Right atrium auricular region (tissue), 2 donors: Measurements from ENCODE around the gene SORBS2. TPM values are rescaled to one million over a fixed set of nuclear protein-coding genes. Genes with fewer than 3 reads are reported as not detected.

ENCODE experiments used
- DNase-seq: peaks from one replicate; pipeline ENCODE4 v3.0.0-alpha.2; 2019; ENCODE audit warnings: low spot score
- H3K27ac ChIP-seq, 2 donors: fragments of 200-600 bp; sonication (generic); 1 replicate in 1 of 2; 2 replicates in 1 of 2; pipeline ENCODE4 v1.5.1; 2016 to 2019
- H3K27me3 ChIP-seq, 2 donors: fragments of 200-600 bp; sonication (generic); one replicate each; pipeline versions ENCODE4 v1.5.1 to v1.6.0; 2017 to 2019
- H3K36me3 ChIP-seq: fragments of 200-600 bp; sonication (generic); one replicate; pipeline ENCODE4 v1.5.1; 2016
- H3K4me1 ChIP-seq, 2 donors: fragments of 200-600 bp; sonication (generic); one replicate each; pipeline versions ENCODE4 v1.5.1 to v1.6.0; 2017 to 2019
- H3K4me3 ChIP-seq, 2 donors: fragments of 200-600 bp; sonication (generic); 1 replicate in 1 of 2; 2 replicates in 1 of 2; pipeline ENCODE4 v1.5.1; 2017 to 2019; ENCODE audit warnings: mild to moderate bottlenecking in 1 of 2, moderate library complexity in 1 of 2
- H3K9me3 ChIP-seq, 2 donors: fragments of 200-600 bp; sonication (generic); one replicate each; pipeline ENCODE4 v1.5.1; 2019
- total RNA-seq, 2 donors: library from RNA; depleted of rRNA; stranded (reverse); fragments of >200 nt; gene quantifications; one replicate each; pipeline ENCODE4 v1.1.0, GENCODE V29; 2016
- TF ChIP-seq, protein P1 (sequence below), 2 donors: fragments of 200-600 bp; sonication (generic); IDR thresholded peaks; one replicate each; pipeline ENCODE4 v1.5.1; 2019; ENCODE audit warnings: antibody characterized with exemption in 2 of 2

SORBS2 gene
- total RNA-seq, 2 donors from 2014 or later: 530 to 741 TPM

DNA sequence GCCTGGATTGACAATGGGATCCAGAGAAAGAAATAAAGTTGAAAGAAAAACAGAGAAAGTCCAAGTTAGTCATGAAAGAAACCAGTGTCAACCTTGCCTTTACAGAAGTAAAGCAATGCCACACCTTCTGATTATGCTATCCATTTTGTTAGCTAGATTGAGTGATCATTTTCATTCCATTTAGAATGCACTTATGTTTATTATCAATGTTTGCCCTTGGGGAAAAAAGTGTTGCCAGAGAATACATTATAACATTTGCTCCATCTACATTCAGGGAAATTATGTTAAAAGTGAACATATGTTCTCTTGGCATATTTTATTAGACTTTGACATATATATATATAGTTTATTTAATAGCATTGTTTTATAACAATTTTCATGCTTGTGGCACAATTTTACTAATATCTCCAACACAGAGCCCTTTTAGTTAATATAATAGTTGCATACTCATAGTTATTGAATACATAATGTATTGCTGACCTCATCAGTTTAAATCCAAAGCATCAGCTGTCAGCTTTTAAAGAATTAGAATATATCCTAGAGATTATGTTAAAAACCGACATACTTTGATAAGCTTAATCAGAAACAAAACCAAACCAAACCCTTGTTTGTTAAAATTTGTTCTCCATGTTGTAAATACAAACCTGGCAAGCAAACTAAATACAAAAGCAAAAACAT is 134.2 kb downstream of the SORBS2 start:
- no peaks in the 10 kb centered on the region for H3K9me3 ChIP-seq
- H3K4me1 ChIP-seq: peaks cover 0 to 4% of the 10 kb centered on the region in 2 donors
- no peaks in the 10 kb centered on the region for H3K27me3 ChIP-seq
- H3K4me3 ChIP-seq: no peak overlapping the region
- no peak overlapping the region for H3K27ac ChIP-seq
- TF ChIP-seq, protein P1, sequence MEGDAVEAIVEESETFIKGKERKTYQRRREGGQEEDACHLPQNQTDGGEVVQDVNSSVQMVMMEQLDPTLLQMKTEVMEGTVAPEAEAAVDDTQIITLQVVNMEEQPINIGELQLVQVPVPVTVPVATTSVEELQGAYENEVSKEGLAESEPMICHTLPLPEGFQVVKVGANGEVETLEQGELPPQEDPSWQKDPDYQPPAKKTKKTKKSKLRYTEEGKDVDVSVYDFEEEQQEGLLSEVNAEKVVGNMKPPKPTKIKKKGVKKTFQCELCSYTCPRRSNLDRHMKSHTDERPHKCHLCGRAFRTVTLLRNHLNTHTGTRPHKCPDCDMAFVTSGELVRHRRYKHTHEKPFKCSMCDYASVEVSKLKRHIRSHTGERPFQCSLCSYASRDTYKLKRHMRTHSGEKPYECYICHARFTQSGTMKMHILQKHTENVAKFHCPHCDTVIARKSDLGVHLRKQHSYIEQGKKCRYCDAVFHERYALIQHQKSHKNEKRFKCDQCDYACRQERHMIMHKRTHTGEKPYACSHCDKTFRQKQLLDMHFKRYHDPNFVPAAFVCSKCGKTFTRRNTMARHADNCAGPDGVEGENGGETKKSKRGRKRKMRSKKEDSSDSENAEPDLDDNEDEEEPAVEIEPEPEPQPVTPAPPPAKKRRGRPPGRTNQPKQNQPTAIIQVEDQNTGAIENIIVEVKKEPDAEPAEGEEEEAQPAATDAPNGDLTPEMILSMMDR (IDR thresholded peaks at IDR 0.05): no peak
- peaks cover 28% of the 10 kb centered on the region for H3K36me3 ChIP-seq
- no peak for DNase-seq

DNA sequence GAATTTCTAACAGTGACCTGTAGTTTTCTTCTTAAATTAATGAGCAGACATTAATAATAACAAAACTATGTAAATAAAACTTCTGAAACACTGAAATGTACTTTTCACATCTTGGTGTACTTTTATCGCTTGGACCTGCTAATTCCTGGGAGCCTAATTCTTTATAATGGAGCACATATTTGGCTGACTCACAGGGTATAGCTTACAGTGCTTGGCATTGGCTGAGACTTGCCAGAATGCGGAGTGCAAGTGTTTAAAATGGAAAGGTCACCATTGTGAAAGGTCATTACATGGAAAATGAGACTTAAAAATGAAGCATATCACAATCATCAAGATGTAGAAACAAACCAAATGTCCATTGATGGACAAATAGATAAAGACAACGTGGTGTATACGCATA is 139.4 kb downstream of the SORBS2 start:
- no peak overlapping the region for H3K4me3 ChIP-seq
- H3K27me3 ChIP-seq: no peaks in the 10 kb centered on the region
- peaks cover 22% of the 10 kb centered on the region for H3K36me3 ChIP-seq
- TF ChIP-seq, protein P1 (IDR thresholded peaks at IDR 0.05): no peak
- H3K9me3 ChIP-seq: no peaks in the 10 kb centered on the region
- H3K4me1 ChIP-seq: peaks cover 0 to 23% of the 10 kb centered on the region in 2 donors
- DNase-seq: no peak
- peak overlapping the region in 1 of 2 donors; percentile 65 for H3K27ac ChIP-seq

DNA sequence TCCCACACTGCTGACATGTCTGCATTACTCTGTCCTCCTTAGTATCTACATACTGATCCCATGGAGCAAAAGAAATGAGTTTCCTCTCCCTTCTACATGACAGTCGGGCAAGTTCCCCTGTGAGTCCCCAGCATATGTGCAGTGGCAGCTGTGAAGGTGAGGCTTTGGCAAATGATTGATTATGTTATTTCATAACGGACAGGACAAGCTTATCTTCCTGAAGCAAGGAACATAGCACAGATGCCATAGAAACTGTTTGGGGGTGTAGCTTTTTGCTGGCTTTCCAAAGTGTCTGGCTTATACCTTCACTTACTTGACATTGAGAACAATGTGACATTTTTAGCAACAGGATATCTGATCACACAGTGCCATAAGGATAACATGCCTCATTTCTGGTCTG is 139.8 kb downstream of the SORBS2 start:
- peaks cover 0 to 23% of the 10 kb centered on the region in 2 donors for H3K4me1 ChIP-seq
- TF ChIP-seq, protein P1 (IDR thresholded peaks at IDR 0.05): no peak
- no peak for DNase-seq
- H3K36me3 ChIP-seq: peaks cover 17% of the 10 kb centered on the region
- peak overlapping the region in 1 of 2 donors; percentile 65 for H3K27ac ChIP-seq
- H3K9me3 ChIP-seq: no peaks in the 10 kb centered on the region
- H3K4me3 ChIP-seq: no peak overlapping the region
- no peaks in the 10 kb centered on the region for H3K27me3 ChIP-seq

DNA sequence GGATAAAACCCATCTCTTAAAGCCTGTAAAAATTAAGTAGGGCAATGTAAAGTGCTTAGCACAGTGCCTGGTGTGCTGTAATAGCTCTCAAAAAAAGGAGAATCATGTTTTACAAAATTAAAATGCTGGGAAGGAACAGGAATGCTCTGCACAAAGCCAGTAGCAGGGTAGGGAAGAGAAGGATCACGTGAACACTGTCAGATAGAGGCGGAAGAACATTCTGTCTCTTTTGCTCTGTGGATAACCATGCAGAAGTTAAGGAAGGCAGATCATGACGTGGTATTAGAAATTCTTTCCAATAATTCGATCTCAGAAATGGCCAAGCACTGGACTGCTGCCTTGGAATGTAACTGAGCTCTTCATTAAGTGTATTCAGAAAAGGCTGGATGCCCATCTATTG is 140.5 kb downstream of the SORBS2 start:
- Histone ChIP-seq H3K27me3 (no peaks in the 10 kb centered on the region), H3K36me3 (peaks cover 12% of the 10 kb centered on the region), H3K4me3 (no peak overlapping the region), H3K9me3 (no peaks in the 10 kb centered on the region), H3K27ac (peak overlapping the region in 1 of 2 donors; percentile 65), H3K4me1 (peaks cover 0 to 23% of the 10 kb centered on the region in 2 donors)
- TF ChIP-seq, protein P1 (IDR thresholded peaks at IDR 0.05): no peak
- DNase-seq: no peak

DNA sequence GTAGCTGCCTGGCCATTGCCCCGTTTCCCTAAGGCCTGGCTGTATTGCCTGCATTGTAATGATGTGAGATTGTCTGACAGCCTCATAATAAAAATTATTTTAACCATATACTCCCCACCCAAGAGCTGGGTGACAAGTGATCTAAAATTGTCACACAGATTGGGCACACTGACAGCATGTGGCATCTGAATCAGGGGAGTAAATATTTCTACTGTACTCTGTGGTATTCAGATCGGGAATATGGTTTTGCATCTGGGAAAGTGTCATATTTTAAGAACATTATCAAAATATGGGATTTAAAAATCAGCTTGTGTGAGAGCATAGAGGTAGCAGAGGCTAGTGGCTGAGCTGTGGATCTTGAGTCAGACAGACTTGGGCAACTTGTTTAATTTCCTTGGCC is 140.9 kb downstream of the SORBS2 start:
- Histone ChIP-seq H3K9me3 (no peaks in the 10 kb centered on the region), H3K4me3 (no peak overlapping the region), H3K36me3 (peaks cover 12% of the 10 kb centered on the region), H3K27me3 (no peaks in the 10 kb centered on the region), H3K4me1 (peaks cover 0 to 23% of the 10 kb centered on the region in 2 donors), H3K27ac (peak overlapping the region; percentile 24 to 65)
- DNase-seq: no peak
- TF ChIP-seq, protein P1 (IDR thresholded peaks at IDR 0.05): no peak

DNA sequence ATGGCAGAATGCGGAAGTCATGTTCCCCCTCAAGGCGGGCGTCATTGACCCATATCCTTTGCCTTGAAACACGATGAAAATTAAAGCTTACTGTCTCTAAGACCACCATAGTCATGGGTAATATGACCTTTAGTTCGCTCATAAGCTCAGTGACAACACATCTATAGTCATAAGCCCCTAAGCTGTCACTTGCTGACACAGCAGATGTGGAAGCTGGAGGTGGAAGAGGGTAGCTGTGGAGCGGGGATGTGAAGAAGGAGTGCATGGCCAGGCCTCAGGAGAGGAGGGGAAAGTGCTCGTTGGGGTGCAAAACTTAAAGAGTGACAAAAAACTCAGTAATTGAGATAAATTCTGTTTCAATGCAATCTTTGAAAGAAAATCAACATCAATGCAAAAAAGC is 142.7 kb downstream of the SORBS2 start:
- H3K4me3 ChIP-seq: no peak overlapping the region
- no peaks in the 10 kb centered on the region for H3K9me3 ChIP-seq
- DNase-seq: no peak
- peaks cover 14% of the 10 kb centered on the region for H3K36me3 ChIP-seq
- peaks cover 0 to 23% of the 10 kb centered on the region in 2 donors for H3K4me1 ChIP-seq
- TF ChIP-seq, protein P1 (IDR thresholded peaks at IDR 0.05): no peak
- no peak overlapping the region for H3K27ac ChIP-seq
- no peaks in the 10 kb centered on the region for H3K27me3 ChIP-seq
